SK-N-SH (cell line): ENCODE data around the gene ATP11A. TPM values are rescaled to one million over a fixed set of nuclear protein-coding genes. Genes with fewer than 3 reads are reported as not detected.

Experiments
- CTCF ChIA-PET: fragments of 300-600, 350-600 bp; formaldehyde crosslinking; extraction: SDS; loops from one replicate; lab custom pipeline; 2021; lab: Yijun Ruan, JAX
- POLR2A ChIA-PET: fragments of 350-600 bp; sonication (Branson Sonifier 250); formaldehyde crosslinking; extraction: SDS; loops from one replicate; lab custom pipeline; 2020; ENCODE audit warnings: antibody characterized with exemption, inconsistent platforms; lab: Yijun Ruan, JAX
- DNase-seq: peaks from one replicate; pipeline ENCODE4 v3.0.0; 2012
- H2AFZ ChIP-seq: fragments of 200-600 bp; sonication (generic); 2 replicates; pipeline ENCODE4 v1.8.1; 2016; ENCODE audit warnings: antibody characterized with exemption, mild to moderate bottlenecking, low read depth
- H3F3A ChIP-seq: fragments of 200-600 bp; sonication (generic); replicated peaks from 2 replicates; pipeline ENCODE3; 2016; ENCODE audit warnings: antibody characterized with exemption, mild to moderate bottlenecking; ENCODE audit not compliant: insufficient read depth
- H3K27ac ChIP-seq, 2 experiments: fragments of 200-500 bp in 1 of 2; fragments of 200-600 bp in 1 of 2; sonication (Bioruptor generic) in 1 of 2; sonication (generic), shearing (Covaris generic) in 1 of 2; 2 replicates each; pipeline versions ENCODE4 v1.5.1 to v1.6.1; 2014 to 2016; ENCODE audit warnings: low read depth in 2 of 2, inconsistent platforms in 1 of 2, low read length in 1 of 2, mild to moderate bottlenecking in 1 of 2, mixed read lengths in 1 of 2
- H3K27me3 ChIP-seq: fragments of 200-600 bp; sonication (generic), shearing (Covaris generic); 2 replicates; pipeline ENCODE4 v1.6.1; 2016; ENCODE audit warnings: mixed run types; ENCODE audit not compliant: insufficient read depth
- H3K36me3 ChIP-seq, 2 experiments: fragments of 200-500 bp in 1 of 2; fragments of 200-600 bp in 1 of 2; sonication (Bioruptor generic) in 1 of 2; sonication (generic) in 1 of 2; replicated peaks in 1 of 2; 2 replicates each; pipeline versions ENCODE3 to v1.5.1; 2014 to 2016; ENCODE audit warnings: low read length in 1 of 2, mild to moderate bottlenecking in 1 of 2; ENCODE audit not compliant: insufficient read depth in 2 of 2, control insufficient read depth in 1 of 2
- H3K4me1 ChIP-seq, 2 experiments: fragments of 200-500 bp in 1 of 2; fragments of 200-600 bp in 1 of 2; sonication (Bioruptor generic) in 1 of 2; sonication (generic), shearing (Covaris generic) in 1 of 2; 2 replicates each; pipeline versions ENCODE4 v1.5.1 to v1.6.1; 2014 to 2016; ENCODE audit warnings: low read depth in 1 of 2, low read length in 1 of 2, mixed run types in 1 of 2; ENCODE audit not compliant: insufficient read depth in 2 of 2, control insufficient read depth in 1 of 2
- H3K4me2 ChIP-seq: fragments of 200-600 bp; sonication (generic), shearing (Covaris generic); 2 replicates; pipeline ENCODE4 v1.6.1; 2017; ENCODE audit warnings: mixed run types
- H3K4me3 ChIP-seq, 2 experiments: fragments of 200-500 bp in 1 of 2; fragments of 200-600 bp in 1 of 2; sonication (Bioruptor generic) in 1 of 2; sonication (generic), shearing (Covaris generic) in 1 of 2; 2 replicates each; pipeline versions ENCODE4 v1.5.1 to v1.8.1; 2014 to 2016; ENCODE audit warnings: low read depth in 2 of 2, inconsistent platforms in 1 of 2, low read length in 1 of 2, mild to moderate bottlenecking in 1 of 2, mixed read lengths in 1 of 2, moderate library complexity in 1 of 2
- H3K79me2 ChIP-seq: fragments of 200-600 bp; sonication (generic); 2 replicates; pipeline ENCODE4 v1.8.1; 2017; ENCODE audit warnings: mild to moderate bottlenecking; ENCODE audit not compliant: insufficient read depth
- H3K9ac ChIP-seq: fragments of 200-600 bp; sonication (generic); 2 replicates; pipeline ENCODE4 v1.6.1; 2017; ENCODE audit warnings: mixed run types
- H3K9me2 ChIP-seq: fragments of 200-600 bp; sonication (generic); 2 replicates; pipeline ENCODE4 v1.6.1; 2017; ENCODE audit warnings: mixed run types
- H3K9me3 ChIP-seq: fragments of 200-600 bp; sonication (generic); 2 replicates; pipeline ENCODE4 v1.6.1; 2017; ENCODE audit warnings: mixed run types, mild to moderate bottlenecking, moderate library complexity
- H4K20me1 ChIP-seq: fragments of 200-600 bp; sonication (generic); 2 replicates; pipeline ENCODE4 v1.6.1; 2017; ENCODE audit warnings: mild to moderate bottlenecking, mixed run types; ENCODE audit not compliant: insufficient read depth
- ELF1 ChIP-seq: IDR thresholded peaks from 2 replicates; pipeline ENCODE4 v1.4.0; 2012
- EP300 ChIP-seq, 2 experiments: IDR thresholded peaks; 2 replicates each; pipeline versions ENCODE4 v1.4.0 to v1.6.1; 2012; ENCODE audit warnings: borderline replicate concordance in 1 of 2, low read depth in 1 of 2, low read length in 1 of 2
- FOXJ3 ChIP-seq: sonication (generic); formaldehyde crosslinking; IDR thresholded peaks from 2 replicates; pipeline ENCODE4 v1.5.1; 2020; ENCODE audit warnings: mild to moderate bottlenecking, missing genetic modification reagents
- FOXM1 ChIP-seq: IDR thresholded peaks from 2 replicates; pipeline ENCODE4 v1.4.0; 2012; ENCODE audit warnings: low read depth, mild to moderate bottlenecking
- GABPA ChIP-seq: IDR thresholded peaks from 2 replicates; pipeline ENCODE4 v1.4.0; 2012; ENCODE audit warnings: low read depth, mild to moderate bottlenecking
- GATA2 ChIP-seq: sonication (generic); formaldehyde crosslinking; IDR thresholded peaks from 2 replicates; pipeline ENCODE4 v1.5.0; 2020; ENCODE audit warnings: mild to moderate bottlenecking, missing genetic modification reagents
- JUND ChIP-seq: IDR thresholded peaks from 2 replicates; pipeline ENCODE4 v1.4.0; 2012
- MEF2A ChIP-seq: IDR thresholded peaks from 2 replicates; pipeline ENCODE4 v1.4.0; 2012; ENCODE audit warnings: low read depth, borderline replicate concordance
- MXI1 ChIP-seq: IDR thresholded peaks from 2 replicates; pipeline ENCODE4 v1.6.1; 2012; ENCODE audit warnings: mild to moderate bottlenecking, low read depth, low read length, improper control_type of control experiment
- NFIC ChIP-seq: IDR thresholded peaks from 2 replicates; pipeline ENCODE4 v1.4.0; 2012; ENCODE audit warnings: borderline replicate concordance
- POLR2AphosphoS5 ChIP-seq: IDR thresholded peaks from 2 replicates; pipeline ENCODE4 v1.6.1; 2012; ENCODE audit warnings: low read depth, low read length
- SIN3A ChIP-seq: IDR thresholded peaks from 2 replicates; pipeline ENCODE4 v1.6.1; 2012; ENCODE audit warnings: low read depth, mild to moderate bottlenecking, low read length, moderate library complexity, borderline replicate concordance
- SMC3 ChIP-seq: IDR thresholded peaks from 2 replicates; pipeline ENCODE4 v1.6.1; 2012; ENCODE audit warnings: low read depth, low read length, improper control_type of control experiment
- TAF1 ChIP-seq: IDR thresholded peaks from 2 replicates; pipeline ENCODE4 v1.6.1; 2012; ENCODE audit warnings: low read depth, mild to moderate bottlenecking, low read length, moderate library complexity, borderline replicate concordance
- WGBS: methylation state at CpG from one replicate; pipeline ENCODE4 v1.1.6; 2017; ENCODE audit warnings: low lambda C conversion rate; 5-methylcytosine and 5-hydroxymethylcytosine counted together
- polyA plus RNA-seq, 3 experiments: library from polyadenylated mRNA; depleted of rRNA; stranded (reverse); fragments of >200 nt; gene quantifications; 2 replicates each; pipeline ENCODE4 v1.2.3, GENCODE V29; 2012
- TF ChIP-seq, protein P1 (sequence below): IDR thresholded peaks from 2 replicates; pipeline ENCODE4 v1.6.1; 2012; ENCODE audit warnings: mild to moderate bottlenecking, low read depth, low read length, moderate library complexity
- TF ChIP-seq, protein P2 (sequence below): fragments of 150-350 bp; IDR thresholded peaks from 2 replicates; pipeline ENCODE4 v1.6.1; 2017; ENCODE audit warnings: antibody characterized with exemption, low read length, low read depth, borderline replicate concordance
- TF ChIP-seq, protein P3 (sequence below): IDR thresholded peaks from 2 replicates; pipeline ENCODE4; 2012
- TF ChIP-seq, protein P4 (sequence below): IDR thresholded peaks from 2 replicates; pipeline ENCODE4 v1.4.0; 2012; ENCODE audit warnings: low read depth, borderline replicate concordance
- TF ChIP-seq, protein P5 (sequence below): IDR thresholded peaks from 2 replicates; pipeline ENCODE4 v1.4.0; 2012; ENCODE audit warnings: low read depth, borderline replicate concordance

Gene ATP11A
- polyA plus RNA-seq, 1 of the 3 experiments (the other 2 are of a cell fraction), result 4.1 TPM

DNA sequence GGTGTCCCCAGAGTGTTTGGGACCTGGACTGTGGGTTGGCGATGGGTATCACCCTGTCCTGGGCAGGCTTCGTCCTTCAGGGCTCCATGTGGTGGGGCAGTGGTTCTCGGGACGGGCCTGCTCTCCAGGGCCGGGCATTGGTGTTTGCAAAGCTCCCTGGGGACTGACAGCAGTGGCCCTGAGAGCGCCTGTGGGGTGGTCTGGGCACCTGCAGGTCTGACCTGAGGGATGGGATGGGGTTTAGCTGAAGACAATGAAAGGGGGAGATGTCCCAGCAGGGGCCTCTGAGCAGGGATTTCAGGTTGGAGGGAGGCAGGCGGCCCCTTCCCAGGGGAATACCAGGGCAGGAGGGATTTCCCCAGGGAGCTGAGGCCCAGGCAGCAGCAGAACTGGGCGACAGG, 210.9 kb downstream of the ATP11A start:
- no peak overlapping the region for H3K27ac ChIP-seq
- no peaks in the 10 kb centered on the region for H3K27me3 ChIP-seq
- peaks cover 0 to 24% of the 10 kb centered on the region in 2 experiments; a peak in 1 of 4 replicates for H3K4me1 ChIP-seq
- TF ChIP-seq SIN3A, result no peak
- no peak for TF ChIP-seq GABPA
- no peak for TF ChIP-seq FOXJ3 (CRISPR knock-in tag)
- TF ChIP-seq TAF1, result no peak
- TF ChIP-seq MEF2A, result no peak
- TF ChIP-seq, protein P1, sequence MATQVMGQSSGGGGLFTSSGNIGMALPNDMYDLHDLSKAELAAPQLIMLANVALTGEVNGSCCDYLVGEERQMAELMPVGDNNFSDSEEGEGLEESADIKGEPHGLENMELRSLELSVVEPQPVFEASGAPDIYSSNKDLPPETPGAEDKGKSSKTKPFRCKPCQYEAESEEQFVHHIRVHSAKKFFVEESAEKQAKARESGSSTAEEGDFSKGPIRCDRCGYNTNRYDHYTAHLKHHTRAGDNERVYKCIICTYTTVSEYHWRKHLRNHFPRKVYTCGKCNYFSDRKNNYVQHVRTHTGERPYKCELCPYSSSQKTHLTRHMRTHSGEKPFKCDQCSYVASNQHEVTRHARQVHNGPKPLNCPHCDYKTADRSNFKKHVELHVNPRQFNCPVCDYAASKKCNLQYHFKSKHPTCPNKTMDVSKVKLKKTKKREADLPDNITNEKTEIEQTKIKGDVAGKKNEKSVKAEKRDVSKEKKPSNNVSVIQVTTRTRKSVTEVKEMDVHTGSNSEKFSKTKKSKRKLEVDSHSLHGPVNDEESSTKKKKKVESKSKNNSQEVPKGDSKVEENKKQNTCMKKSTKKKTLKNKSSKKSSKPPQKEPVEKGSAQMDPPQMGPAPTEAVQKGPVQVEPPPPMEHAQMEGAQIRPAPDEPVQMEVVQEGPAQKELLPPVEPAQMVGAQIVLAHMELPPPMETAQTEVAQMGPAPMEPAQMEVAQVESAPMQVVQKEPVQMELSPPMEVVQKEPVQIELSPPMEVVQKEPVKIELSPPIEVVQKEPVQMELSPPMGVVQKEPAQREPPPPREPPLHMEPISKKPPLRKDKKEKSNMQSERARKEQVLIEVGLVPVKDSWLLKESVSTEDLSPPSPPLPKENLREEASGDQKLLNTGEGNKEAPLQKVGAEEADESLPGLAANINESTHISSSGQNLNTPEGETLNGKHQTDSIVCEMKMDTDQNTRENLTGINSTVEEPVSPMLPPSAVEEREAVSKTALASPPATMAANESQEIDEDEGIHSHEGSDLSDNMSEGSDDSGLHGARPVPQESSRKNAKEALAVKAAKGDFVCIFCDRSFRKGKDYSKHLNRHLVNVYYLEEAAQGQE, result no peak
- no peak for TF ChIP-seq ELF1
- no peak for TF ChIP-seq JUND
- no peak for TF ChIP-seq FOXM1
- no peak for TF ChIP-seq MXI1
- TF ChIP-seq GATA2 (CRISPR knock-in tag), result no peak
- TF ChIP-seq SMC3, result no peak
- TF ChIP-seq, protein P2, sequence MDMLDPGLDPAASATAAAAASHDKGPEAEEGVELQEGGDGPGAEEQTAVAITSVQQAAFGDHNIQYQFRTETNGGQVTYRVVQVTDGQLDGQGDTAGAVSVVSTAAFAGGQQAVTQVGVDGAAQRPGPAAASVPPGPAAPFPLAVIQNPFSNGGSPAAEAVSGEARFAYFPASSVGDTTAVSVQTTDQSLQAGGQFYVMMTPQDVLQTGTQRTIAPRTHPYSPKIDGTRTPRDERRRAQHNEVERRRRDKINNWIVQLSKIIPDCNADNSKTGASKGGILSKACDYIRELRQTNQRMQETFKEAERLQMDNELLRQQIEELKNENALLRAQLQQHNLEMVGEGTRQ, result no peak
- TF ChIP-seq, all 33 proteins: peak for 0
- CTCF ChIA-PET, result interaction anchor here (1.6 to 1.7 kb wide), 2 partner anchors 26 to 31 kb away, joined by 6 to 7 read pairs; no protein-coding TSS in a partner anchor
- no peaks in the 10 kb centered on the region for H3K9me3 ChIP-seq
- H2AFZ ChIP-seq, result no peak overlapping the region
- no peaks in the 10 kb centered on the region for H3K79me2 ChIP-seq
- no peaks in the 10 kb centered on the region for H3F3A ChIP-seq
- H3K9ac ChIP-seq, result no peak overlapping the region
- 75% methylated on average over 4 of the region's 8 CpGs for WGBS
- no peaks in the 10 kb centered on the region for H3K9me2 ChIP-seq
- H3K4me3 ChIP-seq, result no peak overlapping the region
- DNase-seq, result no peak
- H3K4me2 ChIP-seq, result no peak overlapping the region
- H3K36me3 ChIP-seq, result no peaks in the 10 kb centered on the region
- H4K20me1 ChIP-seq, result no peaks in the 10 kb centered on the region
- POLR2A ChIA-PET, result interaction anchor here (1.5 kb wide), 1 partner anchor 15 kb away, joined by 3 read pairs; no protein-coding TSS in a partner anchor

DNA sequence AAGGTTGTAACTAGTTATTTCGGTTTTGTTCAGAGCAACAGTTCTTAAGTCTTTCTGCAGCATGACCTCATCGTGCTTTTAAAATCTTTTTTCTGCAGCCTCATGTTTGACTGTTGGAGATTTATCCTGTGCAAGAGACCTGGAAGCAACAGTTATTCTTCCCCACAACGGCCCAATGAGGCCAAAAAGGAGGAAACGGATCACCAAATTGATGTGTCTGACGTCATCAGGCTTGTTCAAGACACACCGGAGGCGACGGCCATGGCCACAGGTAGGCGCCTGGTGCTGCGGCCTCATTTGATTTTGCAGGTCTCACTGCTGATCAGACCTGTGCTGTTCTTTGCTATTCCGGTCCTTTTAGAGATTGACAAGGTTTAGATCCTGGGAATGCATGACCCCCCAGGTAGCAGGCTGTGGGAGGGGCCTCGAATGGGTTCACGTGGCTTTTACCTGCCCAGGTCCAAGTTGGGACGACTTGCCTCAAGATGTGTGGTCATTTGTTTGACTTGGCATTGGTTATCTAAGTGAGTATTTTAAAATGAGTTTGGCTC, 212.3 kb downstream of the ATP11A start:
- no peaks in the 10 kb centered on the region for H3K9me3 ChIP-seq
- no peak overlapping the region for H3K9ac ChIP-seq
- peaks cover 0 to 24% of the 10 kb centered on the region in 2 experiments; a peak in 1 of 4 replicates for H3K4me1 ChIP-seq
- no peak overlapping the region for H3K4me2 ChIP-seq
- no peaks in the 10 kb centered on the region for H3F3A ChIP-seq
- no peak overlapping the region for H3K27ac ChIP-seq
- WGBS, result 67% methylated on average over 14 of the region's 14 CpGs
- no peaks in the 10 kb centered on the region for H3K79me2 ChIP-seq
- no peaks in the 10 kb centered on the region for H4K20me1 ChIP-seq
- no peaks in the 10 kb centered on the region; the same call in 1 of the 2 replicates for H3K27me3 ChIP-seq
- DNase-seq, result no peak
- POLR2A ChIA-PET, result no interaction called here
- no peaks in the 10 kb centered on the region for H3K9me2 ChIP-seq
- H3K36me3 ChIP-seq, result no peaks in the 10 kb centered on the region
- no peak overlapping the region for H2AFZ ChIP-seq
- CTCF ChIA-PET, result interaction anchor here (1.6 kb wide), 1 partner anchor 27 kb away, joined by 7 read pairs; no protein-coding TSS in a partner anchor
- no peak overlapping the region for H3K4me3 ChIP-seq
- no peak for TF ChIP-seq FOXM1
- TF ChIP-seq POLR2AphosphoS5, result no peak
- TF ChIP-seq EP300 (IDR thresholded peaks at IDR 0.05; ENCODE audit: borderline replicate concordance in 1 of 2, low read depth in 1 of 2, low read length in 1 of 2), result no peak
- TF ChIP-seq, protein P3, sequence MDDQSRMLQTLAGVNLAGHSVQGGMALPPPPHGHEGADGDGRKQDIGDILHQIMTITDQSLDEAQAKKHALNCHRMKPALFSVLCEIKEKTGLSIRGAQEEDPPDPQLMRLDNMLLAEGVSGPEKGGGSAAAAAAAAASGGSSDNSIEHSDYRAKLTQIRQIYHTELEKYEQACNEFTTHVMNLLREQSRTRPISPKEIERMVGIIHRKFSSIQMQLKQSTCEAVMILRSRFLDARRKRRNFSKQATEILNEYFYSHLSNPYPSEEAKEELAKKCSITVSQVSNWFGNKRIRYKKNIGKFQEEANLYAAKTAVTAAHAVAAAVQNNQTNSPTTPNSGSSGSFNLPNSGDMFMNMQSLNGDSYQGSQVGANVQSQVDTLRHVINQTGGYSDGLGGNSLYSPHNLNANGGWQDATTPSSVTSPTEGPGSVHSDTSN, result no peak
- TF ChIP-seq, protein P4, sequence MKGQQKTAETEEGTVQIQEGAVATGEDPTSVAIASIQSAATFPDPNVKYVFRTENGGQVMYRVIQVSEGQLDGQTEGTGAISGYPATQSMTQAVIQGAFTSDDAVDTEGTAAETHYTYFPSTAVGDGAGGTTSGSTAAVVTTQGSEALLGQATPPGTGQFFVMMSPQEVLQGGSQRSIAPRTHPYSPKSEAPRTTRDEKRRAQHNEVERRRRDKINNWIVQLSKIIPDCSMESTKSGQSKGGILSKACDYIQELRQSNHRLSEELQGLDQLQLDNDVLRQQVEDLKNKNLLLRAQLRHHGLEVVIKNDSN, result no peak
- no peak for TF ChIP-seq FOXJ3 (CRISPR knock-in tag)
- no peak for TF ChIP-seq MXI1
- TF ChIP-seq NFIC, result no peak
- TF ChIP-seq, protein P5, sequence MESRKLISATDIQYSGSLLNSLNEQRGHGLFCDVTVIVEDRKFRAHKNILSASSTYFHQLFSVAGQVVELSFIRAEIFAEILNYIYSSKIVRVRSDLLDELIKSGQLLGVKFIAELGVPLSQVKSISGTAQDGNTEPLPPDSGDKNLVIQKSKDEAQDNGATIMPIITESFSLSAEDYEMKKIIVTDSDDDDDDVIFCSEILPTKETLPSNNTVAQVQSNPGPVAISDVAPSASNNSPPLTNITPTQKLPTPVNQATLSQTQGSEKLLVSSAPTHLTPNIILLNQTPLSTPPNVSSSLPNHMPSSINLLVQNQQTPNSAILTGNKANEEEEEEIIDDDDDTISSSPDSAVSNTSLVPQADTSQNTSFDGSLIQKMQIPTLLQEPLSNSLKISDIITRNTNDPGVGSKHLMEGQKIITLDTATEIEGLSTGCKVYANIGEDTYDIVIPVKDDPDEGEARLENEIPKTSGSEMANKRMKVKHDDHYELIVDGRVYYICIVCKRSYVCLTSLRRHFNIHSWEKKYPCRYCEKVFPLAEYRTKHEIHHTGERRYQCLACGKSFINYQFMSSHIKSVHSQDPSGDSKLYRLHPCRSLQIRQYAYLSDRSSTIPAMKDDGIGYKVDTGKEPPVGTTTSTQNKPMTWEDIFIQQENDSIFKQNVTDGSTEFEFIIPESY, result no peak
